Measurements from ENCODE around the gene RASIP1.
A peak's percentile ranks its signal among the peaks of the same experiment; 100 is the strongest.
"Not testable (repeated sequence)": the region's sequence is repeated elsewhere in the genome, so short reads cannot be mapped to it uniquely, and the experiment has no call there.

Gene RASIP1

DNA sequence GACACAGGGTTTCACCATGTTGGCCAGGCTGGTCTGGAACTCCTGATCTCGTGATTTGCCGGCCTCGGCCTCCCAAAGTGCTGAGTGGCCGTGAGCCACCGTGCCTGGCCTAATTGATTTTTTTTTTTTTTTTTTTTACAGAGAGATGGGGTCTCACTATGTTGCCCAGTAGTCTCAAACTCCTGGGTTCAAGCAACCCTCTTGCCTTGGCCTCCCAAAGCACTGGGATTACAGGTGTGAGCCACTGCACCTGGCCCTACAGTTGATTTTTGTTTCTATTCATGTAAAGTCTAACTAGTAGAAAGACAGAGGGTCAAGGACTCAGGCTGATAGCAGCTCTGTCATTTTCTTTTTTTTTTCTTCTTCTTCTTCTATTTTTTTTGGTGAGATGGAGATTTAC, 36.7 kb upstream of the RASIP1 start:
- no peak overlapping the region for H3K4me3 ChIP-seq (ENCODE audit: low read depth, low read length)
- no peak for DNase-seq (ENCODE audit: low read depth)
- TF ChIP-seq, protein P1, sequence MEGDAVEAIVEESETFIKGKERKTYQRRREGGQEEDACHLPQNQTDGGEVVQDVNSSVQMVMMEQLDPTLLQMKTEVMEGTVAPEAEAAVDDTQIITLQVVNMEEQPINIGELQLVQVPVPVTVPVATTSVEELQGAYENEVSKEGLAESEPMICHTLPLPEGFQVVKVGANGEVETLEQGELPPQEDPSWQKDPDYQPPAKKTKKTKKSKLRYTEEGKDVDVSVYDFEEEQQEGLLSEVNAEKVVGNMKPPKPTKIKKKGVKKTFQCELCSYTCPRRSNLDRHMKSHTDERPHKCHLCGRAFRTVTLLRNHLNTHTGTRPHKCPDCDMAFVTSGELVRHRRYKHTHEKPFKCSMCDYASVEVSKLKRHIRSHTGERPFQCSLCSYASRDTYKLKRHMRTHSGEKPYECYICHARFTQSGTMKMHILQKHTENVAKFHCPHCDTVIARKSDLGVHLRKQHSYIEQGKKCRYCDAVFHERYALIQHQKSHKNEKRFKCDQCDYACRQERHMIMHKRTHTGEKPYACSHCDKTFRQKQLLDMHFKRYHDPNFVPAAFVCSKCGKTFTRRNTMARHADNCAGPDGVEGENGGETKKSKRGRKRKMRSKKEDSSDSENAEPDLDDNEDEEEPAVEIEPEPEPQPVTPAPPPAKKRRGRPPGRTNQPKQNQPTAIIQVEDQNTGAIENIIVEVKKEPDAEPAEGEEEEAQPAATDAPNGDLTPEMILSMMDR (conservative IDR thresholded peaks at IDR 0.05; ENCODE audit: low read depth, low read length): no peak

DNA sequence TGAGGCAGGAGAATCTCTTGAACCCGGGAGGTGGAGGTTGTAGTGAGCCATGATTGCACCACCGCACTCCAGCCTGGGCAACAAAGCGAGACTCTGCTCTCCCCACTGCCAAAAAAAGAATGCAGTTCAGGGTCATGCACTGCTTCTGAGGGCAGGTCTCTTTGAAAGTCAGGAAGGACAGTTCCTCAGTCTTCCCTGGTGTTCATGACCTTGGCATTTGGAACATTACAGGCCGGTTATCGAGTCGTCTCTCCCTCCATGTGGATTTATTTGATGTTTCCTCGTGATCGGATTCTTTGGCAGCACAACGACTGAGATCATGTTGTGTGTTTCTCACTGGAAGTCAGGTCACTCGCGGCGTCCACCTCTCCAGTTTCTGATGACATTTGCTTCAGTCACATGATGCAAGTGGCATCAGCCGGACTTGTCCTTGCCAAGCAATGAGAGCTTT, 32.1 kb upstream of the RASIP1 start:
- H3K4me3 ChIP-seq (ENCODE audit: low read depth, low read length): no peak overlapping the region
- TF ChIP-seq, protein P1 (conservative IDR thresholded peaks at IDR 0.05; ENCODE audit: low read depth, low read length): no peak
- peak; percentile 28 for DNase-seq (ENCODE audit: low read depth)

DNA sequence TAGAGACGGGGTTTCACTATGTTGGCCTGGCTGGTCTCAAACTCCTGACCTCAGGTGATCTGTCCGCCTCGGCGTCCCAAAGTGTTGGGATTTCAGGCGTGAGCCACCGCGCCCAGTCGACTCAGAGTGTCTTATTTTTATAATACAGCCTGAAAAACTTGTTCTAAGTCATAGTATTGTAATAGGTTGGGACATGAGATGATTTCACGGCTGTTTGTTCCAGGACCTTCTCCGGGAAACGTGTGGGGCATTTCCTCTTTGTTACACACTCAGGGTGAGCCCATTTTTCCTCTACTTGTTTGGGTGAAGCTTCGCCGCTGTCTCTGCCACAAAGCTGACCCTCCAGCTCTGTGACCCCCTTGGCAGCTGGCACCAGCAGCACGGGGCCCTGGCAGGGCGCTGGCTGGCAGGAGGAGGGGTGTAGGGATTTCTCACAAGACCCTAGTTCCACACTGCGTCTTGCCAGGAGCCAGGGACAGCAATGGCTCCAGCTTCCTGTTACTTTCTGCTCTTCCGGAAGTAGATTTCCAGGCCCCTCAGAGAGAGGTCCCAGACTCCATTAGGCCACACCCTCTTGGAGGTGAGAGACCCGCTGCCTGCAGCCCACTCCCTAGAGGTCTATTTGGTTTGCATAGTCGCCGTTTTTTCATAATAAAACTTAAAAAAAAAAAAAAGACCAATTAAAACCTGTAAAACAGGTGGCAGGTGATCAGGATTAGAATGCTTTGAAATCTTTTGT, 30.5 kb upstream of the RASIP1 start:
- DNase-seq (ENCODE audit: low read depth): no peak
- no peak overlapping the region for H3K4me3 ChIP-seq (ENCODE audit: low read depth, low read length)
- TF ChIP-seq, protein P1 (conservative IDR thresholded peaks at IDR 0.05; ENCODE audit: low read depth, low read length): no peak

DNA sequence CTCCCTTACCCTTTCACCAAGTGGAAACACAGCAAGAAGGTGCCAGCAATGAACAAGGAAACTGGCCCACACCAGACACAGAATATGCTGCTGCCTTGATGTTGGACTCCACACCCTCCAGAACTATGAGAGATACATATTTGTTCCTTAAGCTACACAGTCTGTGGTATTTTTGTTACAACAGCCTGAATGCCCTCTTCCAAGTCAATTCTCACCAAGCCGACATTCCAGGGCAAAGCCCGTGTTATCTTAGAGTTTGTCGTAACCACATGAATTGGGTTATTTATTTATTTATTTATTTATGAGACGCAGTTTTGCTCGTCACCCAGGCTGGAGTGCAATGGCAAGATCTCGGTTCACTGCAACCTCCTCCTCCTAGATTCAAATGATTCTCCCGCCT, 29.9 kb upstream of the RASIP1 start:
- DNase-seq (ENCODE audit: low read depth): peak; percentile 82
- TF ChIP-seq, protein P1 (conservative IDR thresholded peaks at IDR 0.05; ENCODE audit: low read depth, low read length): no peak
- no peak overlapping the region for H3K4me3 ChIP-seq (ENCODE audit: low read depth, low read length)

DNA sequence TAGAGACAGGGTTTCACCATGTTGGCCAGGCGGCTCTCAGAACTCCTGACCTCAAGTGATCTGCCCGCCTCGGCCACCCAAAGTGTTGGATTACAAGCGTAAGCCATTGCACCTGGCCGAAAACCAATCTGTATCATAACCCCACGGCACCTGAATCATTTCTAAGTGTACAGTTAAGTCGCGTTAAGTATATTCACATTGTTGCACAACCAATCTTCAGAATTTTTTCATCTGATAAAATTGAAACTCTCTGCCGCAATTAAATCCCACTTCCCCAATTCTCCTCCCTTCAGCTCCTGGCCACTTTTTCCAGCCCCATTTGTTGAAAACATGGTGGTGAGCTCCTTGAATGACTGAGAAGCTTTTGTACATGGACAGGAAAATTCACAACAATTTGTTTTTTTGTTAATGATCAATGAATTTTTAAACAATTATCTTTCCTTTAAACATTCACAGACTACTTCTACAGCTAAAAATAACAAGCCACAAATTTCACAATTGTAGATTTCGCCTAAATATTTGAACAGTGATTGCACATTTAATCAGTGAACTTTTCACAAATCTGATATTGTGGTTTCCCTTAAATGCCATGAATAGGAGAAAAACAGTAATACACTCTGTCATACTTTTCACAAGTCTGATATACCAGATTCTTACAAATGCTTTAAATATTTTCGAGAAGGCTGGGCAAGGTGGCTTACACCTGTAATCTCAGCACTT, 28.7 kb upstream of the RASIP1 start:
- no peak for DNase-seq (ENCODE audit: low read depth)
- TF ChIP-seq, protein P1 (conservative IDR thresholded peaks at IDR 0.05; ENCODE audit: low read depth, low read length): no peak
- H3K4me3 ChIP-seq (ENCODE audit: low read depth, low read length): no peak overlapping the region

DNA sequence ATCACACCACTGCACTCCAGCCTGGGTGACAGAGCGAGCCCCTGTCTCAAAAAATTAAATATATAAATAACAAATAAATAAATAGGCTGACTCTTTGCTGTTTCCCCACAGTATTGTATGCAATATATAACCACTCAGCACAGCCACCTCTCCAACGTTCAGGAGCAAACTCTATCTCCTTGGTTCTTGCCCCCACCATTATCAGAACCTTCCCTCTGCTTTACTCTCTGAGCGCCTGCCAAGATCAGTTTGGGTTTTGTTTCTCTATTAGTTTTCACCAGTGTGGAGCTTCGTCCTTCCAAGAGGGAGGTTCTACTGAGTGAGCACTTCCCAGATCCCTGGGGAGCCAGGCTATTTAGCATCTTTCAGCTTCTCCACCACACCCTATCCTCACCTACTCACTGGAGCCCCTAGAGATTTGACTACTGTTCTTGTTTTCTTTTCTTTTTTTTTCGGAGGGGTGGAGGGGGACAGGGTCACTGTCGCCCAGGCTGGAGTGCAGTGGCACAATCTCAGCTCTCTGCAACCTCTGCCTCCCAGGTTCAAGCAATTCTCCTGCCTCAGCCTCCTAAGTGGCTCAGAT, 27.9 kb upstream of the RASIP1 start:
- H3K4me3 ChIP-seq (ENCODE audit: low read depth, low read length); DNase-seq (ENCODE audit: low read depth): not testable (repeated sequence)

DNA sequence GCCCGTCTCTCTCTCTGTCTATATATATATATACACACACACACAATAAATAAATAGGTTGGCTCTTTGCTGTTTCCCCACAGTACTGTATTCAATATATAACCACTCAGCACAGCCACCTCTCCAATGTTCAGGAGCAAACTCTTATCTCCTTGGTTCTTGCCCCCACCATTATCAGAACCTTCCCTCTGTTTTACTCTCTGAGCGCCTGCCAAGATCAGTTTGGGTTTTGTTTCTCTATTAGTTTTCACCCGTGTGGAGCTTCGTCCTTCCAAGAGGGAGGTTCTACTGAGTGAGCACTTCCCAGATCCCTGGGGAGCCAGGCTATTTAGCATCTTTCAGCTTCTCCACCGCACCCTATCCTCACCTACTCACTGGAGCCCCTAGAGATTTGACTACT, 25.4 kb upstream of the RASIP1 start:
- not testable (repeated sequence) for H3K4me3 ChIP-seq (ENCODE audit: low read depth, low read length); DNase-seq (ENCODE audit: low read depth)
